HepG2 (cell line): Measurements from ENCODE around the gene SULT2B1. TPM values are rescaled to one million over a fixed set of nuclear protein-coding genes. Genes with fewer than 3 reads are reported as not detected.

Experiments
- ARID5B ChIP-seq: IDR thresholded peaks from 2 replicates; pipeline ENCODE4 v1.4.0; 2020; ENCODE audit warnings: mild to moderate bottlenecking, missing genetic modification reagents
- DZIP1 ChIP-seq: sonication (generic); formaldehyde crosslinking; IDR thresholded peaks from 2 replicates; pipeline ENCODE4 v1.5.0; 2020; ENCODE audit warnings: mild to moderate bottlenecking, missing genetic modification reagents
- FIP1L1 ChIP-seq: fragments of 200-400 bp; formaldehyde crosslinking; IDR thresholded peaks from 2 replicates; pipeline ENCODE4 v1.6.1; 2018; ENCODE audit warnings: low read depth, mild to moderate bottlenecking, low read length, moderate library complexity, borderline replicate concordance; ENCODE audit not compliant: insufficient read depth
- GMEB2 ChIP-seq: IDR thresholded peaks from 2 replicates; pipeline ENCODE4 v1.6.1; 2016; ENCODE audit warnings: missing biosample characterization, missing genetic modification reagents, low read depth
- HDAC6 ChIP-seq: fragments of 200-600 bp; sonication (generic); IDR thresholded peaks from 2 replicates; pipeline ENCODE4 v1.7.0; 2017; ENCODE audit warnings: mild to moderate bottlenecking, antibody characterized with exemption, low read length, low read depth
- IKZF4 ChIP-seq: sonication (generic); formaldehyde crosslinking; IDR thresholded peaks from 2 replicates; pipeline ENCODE4 v1.5.1; 2020; ENCODE audit warnings: borderline replicate concordance, mild to moderate bottlenecking, low read depth, missing genetic modification reagents; ENCODE audit errors: not compliant biosample characterization
- PLSCR1 ChIP-seq: sonication (generic); formaldehyde crosslinking; IDR thresholded peaks from 2 replicates; pipeline ENCODE4 v1.5.0; 2020; ENCODE audit warnings: missing genetic modification reagents, mild to moderate bottlenecking, borderline replicate concordance
- REPIN1 ChIP-seq: sonication (generic); formaldehyde crosslinking; IDR thresholded peaks from 2 replicates; pipeline ENCODE4 v1.8.0; 2022; ENCODE audit warnings: missing genetic modification reagents, low read depth, mild to moderate bottlenecking, borderline replicate concordance
- SP5 ChIP-seq: IDR thresholded peaks from 2 replicates; pipeline ENCODE4 v1.6.1; 2016; ENCODE audit warnings: low read depth, borderline replicate concordance
- ZBTB37 ChIP-seq: sonication (generic); formaldehyde crosslinking; IDR thresholded peaks from 2 replicates; pipeline ENCODE4 v1.4.0; 2020; ENCODE audit warnings: mild to moderate bottlenecking, missing genetic modification reagents
- ZFP90 ChIP-seq: sonication (generic); formaldehyde crosslinking; IDR thresholded peaks from 2 replicates; pipeline ENCODE4 v1.8.0; 2022; ENCODE audit warnings: missing genetic modification reagents, mild to moderate bottlenecking, inconsistent platforms, borderline replicate concordance
- ZNF335 ChIP-seq: sonication (generic); formaldehyde crosslinking; IDR thresholded peaks from 2 replicates; pipeline ENCODE4 v1.4.0; 2020; ENCODE audit warnings: missing genetic modification reagents
- ZNF441 ChIP-seq: sonication (generic); formaldehyde crosslinking; IDR thresholded peaks from 2 replicates; pipeline ENCODE4 v1.7.0; 2021; ENCODE audit warnings: missing genetic modification reagents, borderline replicate concordance
- ZNF501 ChIP-seq: sonication (generic); formaldehyde crosslinking; IDR thresholded peaks from 2 replicates; pipeline ENCODE4 v1.5.1; 2020; ENCODE audit warnings: mild to moderate bottlenecking, moderate library complexity, missing genetic modification reagents
- ZNF839 ChIP-seq: sonication (generic); formaldehyde crosslinking; IDR thresholded peaks from 2 replicates; pipeline ENCODE4 v1.4.0; 2020; ENCODE audit warnings: missing genetic modification reagents, mild to moderate bottlenecking, borderline replicate concordance
- polyA plus RNA-seq, 8 experiments: library from polyadenylated mRNA; depleted of rRNA in 3 of 8; stranded (reverse) in 7 of 8; unstranded in 1 of 8; fragments of >200 nt; fragmentation: Illumina TruSeq in 4 of 8; extraction: Trizol in 4 of 8; gene quantifications; 2 replicates each; pipeline versions ENCODE4 v1.2.1 to v1.2.3, GENCODE V29; 2011 to 2016; ENCODE audit warnings: low read depth in 4 of 8, missing spikeins in 1 of 8, mixed read lengths in 1 of 8; ENCODE audit not compliant: insufficient read depth in 1 of 8
- total RNA-seq, 5 experiments: library from RNA; depleted of rRNA; stranded (reverse); fragments of >200 nt; fragmentation: Illumina TruSeq; extraction: Trizol; gene quantifications; 2 replicates each; pipeline ENCODE4 v1.2.3, GENCODE V29; 2016; ENCODE audit warnings: low read depth in 1 of 5

The SULT2B1 gene
- total and polyA plus RNA-seq, 2 of the 13 experiments (the other 11 are each of a cell fraction or from before 2014, with no cell fraction given): 0.13 TPM; not detected in 1

- TF ChIP-seq DZIP1 (CRISPR knock-in tag) (no peak), ZNF441 (CRISPR knock-in tag) (no peak; the same call in 1 of the 2 replicates), SP5 (peak; percentile 98), PLSCR1 (CRISPR knock-in tag) (no peak), FIP1L1 (no peak), ARID5B (CRISPR knock-in tag) (peak; percentile 97), ZFP90 (CRISPR knock-in tag) (peak; percentile 96), REPIN1 (CRISPR knock-in tag) (peak; percentile 60), HDAC6 (no peak), GMEB2 (CRISPR knock-in tag) (no peak), ZNF501 (CRISPR knock-in tag) (peak; percentile 81), ZNF839 (peak; percentile 80; the same call in 1 of the 2 replicates), ZNF335 (CRISPR knock-in tag) (peak; percentile 74), ZBTB37 (CRISPR knock-in tag) (no peak; the same call in 1 of the 2 replicates), IKZF4 (CRISPR knock-in tag) (no peak)
These were observed 6.2 kb downstream of the SULT2B1 start (continued) for GRCh38 chr19:48558018-48558684.
